ENCODE data around the gene ESYT2. TPM values are rescaled to one million over a fixed set of nuclear protein-coding genes. Genes with fewer than 3 reads are reported as not detected.

ESYT2 gene
- total RNA-seq, 1 experiment from 2014 or later, result 59.4 TPM

DNA sequence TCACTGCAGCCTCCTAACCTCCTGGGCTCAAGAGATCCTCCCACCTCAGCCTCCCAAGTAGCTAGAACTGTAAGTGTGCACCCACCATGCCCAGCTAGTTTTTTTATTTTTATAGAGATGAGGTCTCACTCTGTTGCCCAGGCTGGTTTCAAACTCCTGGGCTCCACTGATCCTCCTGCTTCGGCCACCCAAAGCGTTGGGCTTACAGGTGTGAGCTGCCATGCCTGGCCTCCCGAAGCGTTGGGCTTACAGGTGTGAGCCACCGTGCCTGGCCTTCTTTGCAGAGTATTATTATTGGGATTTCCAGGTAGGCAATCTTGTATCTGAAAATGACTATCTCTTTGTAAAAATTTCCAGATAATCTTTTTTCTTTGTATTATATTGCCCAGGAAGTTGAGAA lies 101.6 kb downstream of the ESYT2 start:
- DNase-seq, result no peak
- Mint-ChIP-seq H3K4me3 (ENCODE audit: unreplicated experiment) (no peak overlapping the region), H3K9me3 (ENCODE audit: unreplicated experiment) (no peaks in the 10 kb centered on the region), H3K27ac (ENCODE audit: unreplicated experiment) (no peak overlapping the region), H3K4me1 (ENCODE audit: low read depth, unreplicated experiment) (no peaks in the 10 kb centered on the region), H3K27me3 (ENCODE audit: insufficient read depth, unreplicated experiment) (no peaks in the 10 kb centered on the region), H3K36me3 (ENCODE audit: insufficient read depth, unreplicated experiment) (peaks cover 16% of the 10 kb centered on the region)
- Histone ChIP-seq H3K4me1 (no peaks in the 10 kb centered on the region), H3K27me3 (replicated peaks; ENCODE audit: control insufficient read depth, insufficient read depth, low read length) (no peaks in the 10 kb centered on the region), H3K36me3 (ENCODE audit: control insufficient read depth, insufficient read depth, low read length) (no peaks in the 10 kb centered on the region), H3K4me3 (ENCODE audit: low read depth, low read length) (no peak overlapping the region), H3K9me3 (no peaks in the 10 kb centered on the region)
- ChIA-PET CTCF (no interaction called here), POLR2A (no interaction called here)
- intact Hi-C loops (cut with micrococcal nuclease; ENCODE audit: unreplicated experiment), result no loop called here
- TF ChIP-seq, protein P1, sequence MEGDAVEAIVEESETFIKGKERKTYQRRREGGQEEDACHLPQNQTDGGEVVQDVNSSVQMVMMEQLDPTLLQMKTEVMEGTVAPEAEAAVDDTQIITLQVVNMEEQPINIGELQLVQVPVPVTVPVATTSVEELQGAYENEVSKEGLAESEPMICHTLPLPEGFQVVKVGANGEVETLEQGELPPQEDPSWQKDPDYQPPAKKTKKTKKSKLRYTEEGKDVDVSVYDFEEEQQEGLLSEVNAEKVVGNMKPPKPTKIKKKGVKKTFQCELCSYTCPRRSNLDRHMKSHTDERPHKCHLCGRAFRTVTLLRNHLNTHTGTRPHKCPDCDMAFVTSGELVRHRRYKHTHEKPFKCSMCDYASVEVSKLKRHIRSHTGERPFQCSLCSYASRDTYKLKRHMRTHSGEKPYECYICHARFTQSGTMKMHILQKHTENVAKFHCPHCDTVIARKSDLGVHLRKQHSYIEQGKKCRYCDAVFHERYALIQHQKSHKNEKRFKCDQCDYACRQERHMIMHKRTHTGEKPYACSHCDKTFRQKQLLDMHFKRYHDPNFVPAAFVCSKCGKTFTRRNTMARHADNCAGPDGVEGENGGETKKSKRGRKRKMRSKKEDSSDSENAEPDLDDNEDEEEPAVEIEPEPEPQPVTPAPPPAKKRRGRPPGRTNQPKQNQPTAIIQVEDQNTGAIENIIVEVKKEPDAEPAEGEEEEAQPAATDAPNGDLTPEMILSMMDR (IDR thresholded peaks at IDR 0.05; ENCODE audit: insufficient read depth in 1 of 2, low read depth in 1 of 2, low read length in 1 of 2, severe bottlenecking in 1 of 2, unreplicated experiment in 1 of 2), result no peak
- BruUV-seq (replicated peaks), result no TSS peak

DNA sequence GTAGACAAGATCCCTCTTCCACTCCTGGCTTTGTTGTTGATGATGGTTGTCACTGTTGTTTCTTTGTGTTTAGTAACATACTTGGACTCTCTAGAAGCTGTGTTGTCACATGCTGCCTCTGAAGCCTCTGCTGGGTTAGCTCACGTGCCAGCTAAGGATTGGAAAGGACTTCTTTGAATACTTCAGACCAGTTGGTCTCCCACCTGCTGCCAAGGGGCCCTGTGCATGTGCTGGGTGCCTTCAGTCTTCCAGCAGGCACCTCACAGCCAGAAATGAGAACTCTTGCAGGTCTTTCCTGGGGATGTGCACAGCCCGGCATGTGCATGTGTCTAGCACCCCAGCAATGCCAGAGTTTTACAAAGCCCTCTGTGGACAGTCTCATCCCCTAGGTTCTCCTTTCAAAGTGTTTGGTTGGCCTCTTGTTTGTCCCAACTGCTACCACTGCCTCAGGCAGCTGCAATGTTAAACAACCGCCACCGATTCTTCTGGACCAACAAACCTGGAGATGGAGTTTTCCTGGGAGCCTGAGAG lies 103.0 kb downstream of the ESYT2 start:
- no peaks in the 10 kb centered on the region for H3K4me1 Mint-ChIP-seq (ENCODE audit: low read depth, unreplicated experiment)
- H3K9me3 Mint-ChIP-seq (ENCODE audit: unreplicated experiment), result no peaks in the 10 kb centered on the region
- BruUV-seq (replicated peaks), result no TSS peak

GRCh38 chr7:158725506-158725800 lies 103.9 kb downstream of the ESYT2 start:
- H3K27ac Mint-ChIP-seq (ENCODE audit: unreplicated experiment), result no peak overlapping the region
- CTCF ChIA-PET, result no interaction called here
- no peaks in the 10 kb centered on the region for H3K9me3 Mint-ChIP-seq (ENCODE audit: unreplicated experiment)
- no TSS peak for BruUV-seq (replicated peaks)
- H3K27me3 ChIP-seq (replicated peaks; ENCODE audit: control insufficient read depth, insufficient read depth, low read length), result no peaks in the 10 kb centered on the region
- POLR2A ChIA-PET, result no interaction called here
- H3K9me3 ChIP-seq, result no peaks in the 10 kb centered on the region
- H3K4me1 Mint-ChIP-seq (ENCODE audit: low read depth, unreplicated experiment), result no peaks in the 10 kb centered on the region
- H3K27me3 Mint-ChIP-seq (ENCODE audit: insufficient read depth, unreplicated experiment), result no peaks in the 10 kb centered on the region
- peaks cover 11% of the 10 kb centered on the region for H3K36me3 Mint-ChIP-seq (ENCODE audit: insufficient read depth, unreplicated experiment)
- no peak for DNase-seq
- no peaks in the 10 kb centered on the region for H3K36me3 ChIP-seq (ENCODE audit: control insufficient read depth, insufficient read depth, low read length)
- H3K4me1 ChIP-seq, result no peaks in the 10 kb centered on the region
- intact Hi-C loops (cut with micrococcal nuclease; ENCODE audit: unreplicated experiment), result no loop called here
- no peak overlapping the region for H3K4me3 Mint-ChIP-seq (ENCODE audit: unreplicated experiment)
- TF ChIP-seq, protein P1 (IDR thresholded peaks at IDR 0.05; ENCODE audit: insufficient read depth in 1 of 2, low read depth in 1 of 2, low read length in 1 of 2, severe bottlenecking in 1 of 2, unreplicated experiment in 1 of 2), result no peak
- H3K4me3 ChIP-seq (ENCODE audit: low read depth, low read length), result no peak overlapping the region

More for the DNA sequence above, 103.0 kb downstream of the ESYT2 start:
- TF ChIP-seq, protein P1 (IDR thresholded peaks at IDR 0.05; ENCODE audit: insufficient read depth in 1 of 2, low read depth in 1 of 2, low read length in 1 of 2, severe bottlenecking in 1 of 2, unreplicated experiment in 1 of 2), result no peak
- Histone ChIP-seq H3K36me3 (ENCODE audit: control insufficient read depth, insufficient read depth, low read length) (no peaks in the 10 kb centered on the region), H3K4me3 (ENCODE audit: low read depth, low read length) (no peak overlapping the region), H3K4me1 (no peaks in the 10 kb centered on the region), H3K27me3 (replicated peaks; ENCODE audit: control insufficient read depth, insufficient read depth, low read length) (no peaks in the 10 kb centered on the region), H3K9me3 (no peaks in the 10 kb centered on the region)
- Mint-ChIP-seq H3K36me3 (ENCODE audit: insufficient read depth, unreplicated experiment) (peaks cover 16% of the 10 kb centered on the region), H3K27ac (ENCODE audit: unreplicated experiment) (no peak overlapping the region), H3K27me3 (ENCODE audit: insufficient read depth, unreplicated experiment) (no peaks in the 10 kb centered on the region), H3K4me3 (ENCODE audit: unreplicated experiment) (no peak overlapping the region)
- POLR2A ChIA-PET, result no interaction called here
- no peak for DNase-seq
- CTCF ChIA-PET, result no interaction called here
- intact Hi-C loops (cut with micrococcal nuclease; ENCODE audit: unreplicated experiment), result no loop called here

Data from Caco-2 (cell line).